Measurements from ENCODE around the gene CRYGB. TPM values are rescaled to one million over a fixed set of nuclear protein-coding genes. Genes with fewer than 3 reads are reported as not detected.
"Not testable (repeated sequence)": the region's sequence is repeated elsewhere in the genome, so short reads cannot be mapped to it uniquely, and the experiment has no call there.

The CRYGB gene
- total and polyA plus RNA-seq, 4 donors: not detected

DNA sequence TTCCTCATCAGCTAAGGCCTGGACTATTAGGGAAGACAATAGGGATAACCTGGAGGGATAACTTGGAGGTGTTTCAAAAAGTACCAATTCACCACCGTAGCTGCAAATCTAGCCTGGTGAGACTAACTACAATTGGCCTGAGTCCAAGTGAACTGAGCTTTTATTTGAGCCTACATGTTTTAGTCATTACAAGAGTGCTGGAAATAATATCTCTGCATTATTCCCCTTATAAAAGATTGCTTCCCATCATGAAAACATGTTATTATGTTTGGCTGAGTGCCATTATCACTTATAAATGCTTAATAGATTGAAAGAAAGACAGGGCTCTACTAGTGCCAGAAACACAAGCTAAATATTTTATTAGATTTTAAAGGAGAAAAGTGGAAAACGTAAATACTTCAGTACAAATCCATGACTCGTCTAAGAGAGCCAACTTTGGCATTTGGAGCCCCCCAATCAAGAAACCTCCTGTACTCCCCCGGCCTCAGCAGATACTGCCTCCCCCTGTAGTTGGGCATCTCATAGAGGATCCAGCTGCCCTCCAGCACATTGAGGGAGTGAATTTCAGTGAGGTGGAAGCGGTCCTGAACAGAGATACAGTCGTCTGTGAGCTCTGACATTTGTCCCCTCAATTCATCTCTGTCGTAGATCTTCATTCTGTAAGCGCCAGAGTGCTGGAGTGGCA is 3.6 kb downstream of the CRYGB start:
- intact Hi-C loops (cut with DNase I): no loop called here
- Histone ChIP-seq H3K27me3 (ENCODE audit: control insufficient read depth in 1 of 2, insufficient read depth in 2 of 2, low read length in 1 of 2) (no peaks in the 10 kb centered on the region), H3K4me3 (ENCODE audit: low read length in 2 of 2) (no peak overlapping the region), H3K4me1 (ENCODE audit: control insufficient read depth in 1 of 2, insufficient read depth in 2 of 2, low read length in 2 of 2) (no peaks in the 10 kb centered on the region), H3K36me3 (ENCODE audit: control insufficient read depth in 1 of 2, insufficient read depth in 2 of 2, low read length in 1 of 2) (no peaks in the 10 kb centered on the region), H3K9me3 (ENCODE audit: control insufficient read depth, low read length) (no peaks in the 10 kb centered on the region), H3K27ac (ENCODE audit: low read depth in 1 of 2, low read length in 2 of 2) (no peak overlapping the region)
- 27 to 36% methylated on average over 8 of the region's 8 CpGs for WGBS, 2 donors
- ATAC-seq (ENCODE audit: low FRiP score) (no peak), DNase-seq (no peak)

DNA sequence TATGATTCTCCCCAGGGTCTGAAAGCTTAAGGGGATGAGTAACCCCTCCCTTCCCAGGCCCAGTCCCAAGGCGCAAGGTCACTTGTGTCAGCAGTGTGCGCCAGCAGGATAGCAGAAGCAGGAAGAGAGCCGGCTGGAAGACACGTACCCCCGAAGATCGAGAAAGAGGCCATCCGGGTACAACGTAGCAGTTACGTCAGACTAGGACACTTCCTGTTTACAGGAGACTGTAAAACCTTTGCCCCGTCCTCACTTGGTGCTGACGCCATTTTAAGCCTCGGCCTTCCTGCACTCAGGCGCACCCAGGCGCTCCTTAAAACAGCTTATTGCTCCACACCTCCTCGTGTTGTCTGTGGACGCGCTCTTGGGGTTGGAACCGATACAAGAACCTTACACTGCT is 6.5 kb downstream of the CRYGB start:
- ATAC-seq (ENCODE audit: low FRiP score): no peak
- intact Hi-C loops (cut with DNase I): no loop called here
- no peak for DNase-seq
- no peak overlapping the region for H3K27ac ChIP-seq (ENCODE audit: low read depth in 1 of 2, low read length in 2 of 2)
- 89 to 91% methylated on average over 18 of the region's 18 CpGs for WGBS, 2 donors
- no peaks in the 10 kb centered on the region for H3K4me1 ChIP-seq (ENCODE audit: control insufficient read depth in 1 of 2, insufficient read depth in 2 of 2, low read length in 2 of 2)
- no peak overlapping the region for H3K4me3 ChIP-seq (ENCODE audit: low read length in 2 of 2)
- no peaks in the 10 kb centered on the region for H3K9me3 ChIP-seq (ENCODE audit: control insufficient read depth, low read length)
- H3K27me3 ChIP-seq (ENCODE audit: control insufficient read depth in 1 of 2, insufficient read depth in 2 of 2, low read length in 1 of 2): no peaks in the 10 kb centered on the region
- no peaks in the 10 kb centered on the region for H3K36me3 ChIP-seq (ENCODE audit: control insufficient read depth in 1 of 2, insufficient read depth in 2 of 2, low read length in 1 of 2)

DNA sequence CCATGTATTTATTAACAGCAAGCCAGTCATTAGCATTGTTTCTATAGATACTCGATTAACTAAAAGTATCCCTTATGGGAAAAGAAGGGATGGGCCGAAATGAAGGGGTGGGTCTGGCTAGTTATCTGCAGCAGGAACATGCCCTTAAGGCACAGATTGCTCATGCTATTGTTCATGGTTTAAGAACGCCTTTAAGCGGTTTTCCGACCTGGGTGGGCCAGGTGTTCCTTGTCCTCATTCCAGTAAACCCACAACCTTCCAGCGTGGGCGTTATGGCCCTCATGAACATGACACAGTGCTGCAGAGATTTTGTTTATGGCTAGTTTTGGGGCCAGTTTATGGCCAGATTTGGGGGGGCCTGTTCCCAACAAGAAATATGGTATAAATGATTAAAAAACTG is 7.6 kb downstream of the CRYGB start:
- H3K27ac ChIP-seq (ENCODE audit: low read depth in 1 of 2, low read length in 2 of 2); intact Hi-C loops (cut with DNase I); H3K9me3 ChIP-seq (ENCODE audit: control insufficient read depth, low read length); H3K27me3 ChIP-seq (ENCODE audit: control insufficient read depth in 1 of 2, insufficient read depth in 2 of 2, low read length in 1 of 2); H3K4me3 ChIP-seq (ENCODE audit: low read length in 2 of 2); ATAC-seq (ENCODE audit: low FRiP score); DNase-seq; H3K36me3 ChIP-seq (ENCODE audit: control insufficient read depth in 1 of 2, insufficient read depth in 2 of 2, low read length in 1 of 2); H3K4me1 ChIP-seq (ENCODE audit: control insufficient read depth in 1 of 2, insufficient read depth in 2 of 2, low read length in 2 of 2): not testable (repeated sequence)
- 98 to 99% methylated on average over 7 of the region's 7 CpGs for WGBS, 2 donors

DNA sequence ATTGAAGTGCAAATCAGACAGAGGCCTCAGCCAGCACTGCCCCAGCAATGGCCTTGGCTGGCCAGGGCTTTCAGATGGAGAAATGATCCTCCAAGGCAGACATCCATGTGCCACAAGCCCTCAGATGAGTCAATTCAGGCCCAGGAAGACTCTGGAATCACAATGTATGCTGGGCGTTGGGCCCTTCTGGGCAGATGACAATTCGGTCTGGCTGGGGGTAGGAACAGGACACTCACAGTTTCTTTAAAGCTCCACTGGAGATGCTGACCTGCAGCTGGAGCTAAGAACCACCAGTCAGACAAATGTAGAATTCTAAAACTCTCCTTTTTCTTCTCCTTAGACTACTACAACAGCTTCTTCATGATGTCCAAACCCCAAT is 9.3 kb downstream of the CRYGB start:
- Histone ChIP-seq H3K4me1 (ENCODE audit: control insufficient read depth in 1 of 2, insufficient read depth in 2 of 2, low read length in 2 of 2) (no peaks in the 10 kb centered on the region), H3K36me3 (ENCODE audit: control insufficient read depth in 1 of 2, insufficient read depth in 2 of 2, low read length in 1 of 2) (no peaks in the 10 kb centered on the region), H3K27me3 (ENCODE audit: control insufficient read depth in 1 of 2, insufficient read depth in 2 of 2, low read length in 1 of 2) (no peaks in the 10 kb centered on the region), H3K27ac (ENCODE audit: low read depth in 1 of 2, low read length in 2 of 2) (no peak overlapping the region), H3K4me3 (ENCODE audit: low read length in 2 of 2) (no peak overlapping the region), H3K9me3 (ENCODE audit: control insufficient read depth, low read length) (no peaks in the 10 kb centered on the region)
- 84 to 91% methylated on average over 2 of the region's 2 CpGs for WGBS, 2 donors
- ATAC-seq (ENCODE audit: low FRiP score): no peak
- DNase-seq: no peak
- intact Hi-C loops (cut with DNase I): no loop called here

DNA sequence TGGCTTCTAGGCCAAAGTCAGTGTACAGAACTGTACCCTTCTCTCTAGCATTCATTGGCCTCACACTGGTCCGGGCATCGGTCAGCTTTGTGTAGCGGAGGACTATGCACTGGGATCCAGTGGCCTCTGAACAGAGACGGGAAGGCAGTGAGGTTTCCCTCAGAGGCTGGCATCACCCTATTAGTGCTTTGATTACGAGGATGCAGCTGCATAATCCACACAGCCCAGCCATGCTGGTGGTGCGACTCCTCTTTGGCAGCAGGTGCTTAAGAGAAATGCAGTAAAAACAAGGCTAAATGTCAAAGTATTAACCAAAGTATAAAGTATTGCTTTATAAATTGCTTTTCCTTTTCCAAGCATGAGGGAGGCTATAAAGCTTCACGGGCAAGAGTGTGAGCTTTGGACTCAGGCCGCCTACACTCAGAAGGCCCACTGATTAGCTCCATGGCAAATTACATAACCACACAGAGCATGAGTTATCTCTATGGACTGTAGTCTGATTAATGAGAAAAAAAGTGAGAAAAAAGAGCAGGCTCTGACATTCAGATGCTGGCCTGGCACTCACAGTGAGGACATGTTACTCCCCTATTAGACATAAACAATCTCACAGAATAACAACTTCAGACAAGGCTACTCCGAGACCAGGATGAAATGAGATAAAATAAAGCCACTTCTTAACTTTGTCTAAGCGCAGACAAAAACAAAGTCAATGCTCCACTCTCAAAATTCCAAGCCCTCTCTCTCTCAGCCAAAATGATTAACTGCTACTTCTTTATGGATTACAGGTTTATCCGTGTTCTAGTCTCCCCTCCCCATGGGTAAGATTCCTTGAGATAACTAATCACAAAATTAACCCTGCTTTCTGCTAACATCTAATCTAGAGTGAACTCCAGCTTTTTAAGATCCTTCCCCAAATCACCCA is 9.9 kb downstream of the CRYGB start:
- H3K4me1 ChIP-seq (ENCODE audit: control insufficient read depth in 1 of 2, insufficient read depth in 2 of 2, low read length in 2 of 2): no peaks in the 10 kb centered on the region
- H3K4me3 ChIP-seq (ENCODE audit: low read length in 2 of 2): no peak overlapping the region
- DNase-seq: no peak
- 71 to 76% methylated on average over 11 of the region's 11 CpGs for WGBS, 2 donors
- H3K27me3 ChIP-seq (ENCODE audit: control insufficient read depth in 1 of 2, insufficient read depth in 2 of 2, low read length in 1 of 2): no peaks in the 10 kb centered on the region
- no peak overlapping the region for H3K27ac ChIP-seq (ENCODE audit: low read depth in 1 of 2, low read length in 2 of 2)
- no peaks in the 10 kb centered on the region for H3K36me3 ChIP-seq (ENCODE audit: control insufficient read depth in 1 of 2, insufficient read depth in 2 of 2, low read length in 1 of 2)
- H3K9me3 ChIP-seq (ENCODE audit: control insufficient read depth, low read length): no peaks in the 10 kb centered on the region
- intact Hi-C loops (cut with DNase I): no loop called here
- peak; percentile 61 for ATAC-seq (ENCODE audit: low FRiP score)

DNA sequence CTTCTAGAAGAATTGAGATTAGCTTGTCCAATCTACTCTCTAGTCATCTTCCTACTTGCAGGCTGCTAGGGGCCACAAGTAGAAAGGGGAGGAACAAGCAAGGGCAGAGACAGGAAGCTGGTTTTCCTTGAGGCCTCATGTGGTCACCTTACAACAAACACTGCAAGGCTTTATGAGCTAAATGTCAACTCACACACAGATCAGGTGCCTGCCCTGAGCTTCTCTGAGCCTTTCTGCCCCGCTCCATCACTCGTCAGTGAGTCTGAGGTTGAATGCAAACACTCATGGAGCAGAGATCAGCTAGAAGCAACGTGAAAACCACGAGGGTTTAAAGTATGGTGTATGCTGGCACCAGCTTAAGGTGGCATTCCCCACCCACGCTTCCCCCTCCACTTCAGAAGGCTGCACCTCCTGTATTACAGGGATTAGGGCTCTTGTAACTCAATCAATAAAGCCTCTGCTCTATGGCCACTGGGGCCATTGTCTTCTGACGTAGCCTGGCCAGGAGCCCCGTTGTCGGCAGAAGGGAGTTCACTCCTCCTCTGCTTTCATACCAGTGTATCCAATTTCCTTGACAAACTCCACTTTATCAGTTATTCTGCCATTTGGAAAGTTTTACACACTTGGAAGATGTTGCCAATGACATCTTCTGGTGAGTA is 10.9 kb downstream of the CRYGB start:
- no peaks in the 10 kb centered on the region for H3K9me3 ChIP-seq (ENCODE audit: control insufficient read depth, low read length)
- no peaks in the 10 kb centered on the region for H3K4me1 ChIP-seq (ENCODE audit: control insufficient read depth in 1 of 2, insufficient read depth in 2 of 2, low read length in 2 of 2)
- intact Hi-C loops (cut with DNase I): no loop called here
- 48 to 52% methylated on average over 8 of the region's 8 CpGs for WGBS, 2 donors
- H3K36me3 ChIP-seq (ENCODE audit: control insufficient read depth in 1 of 2, insufficient read depth in 2 of 2, low read length in 1 of 2): no peaks in the 10 kb centered on the region
- ATAC-seq (ENCODE audit: low FRiP score): no peak
- no peaks in the 10 kb centered on the region for H3K27me3 ChIP-seq (ENCODE audit: control insufficient read depth in 1 of 2, insufficient read depth in 2 of 2, low read length in 1 of 2)
- no peak for DNase-seq
- H3K27ac ChIP-seq (ENCODE audit: low read depth in 1 of 2, low read length in 2 of 2): no peak overlapping the region
- no peak overlapping the region for H3K4me3 ChIP-seq (ENCODE audit: low read length in 2 of 2)

DNA sequence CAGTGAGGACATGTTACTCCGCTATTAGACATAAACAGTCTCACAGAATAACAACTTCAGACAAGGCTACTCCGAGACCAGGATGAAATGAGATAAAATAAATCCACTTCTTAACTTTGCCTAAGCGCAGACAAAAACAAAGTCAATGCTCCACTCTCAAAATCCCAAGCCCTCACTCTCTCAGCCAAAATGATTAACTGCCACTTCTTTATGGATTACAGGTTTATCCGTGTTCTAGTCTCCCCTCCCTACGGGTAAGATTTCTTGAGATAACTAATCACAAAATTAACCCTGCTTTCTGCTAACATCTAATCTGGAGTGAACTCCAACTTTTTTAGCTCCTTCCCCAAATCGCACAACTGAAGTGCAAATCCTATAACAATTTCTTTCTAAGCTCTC is 15.2 kb downstream of the CRYGB start:
- ATAC-seq (ENCODE audit: low FRiP score): no peak
- 40 to 46% methylated on average over 6 of the region's 6 CpGs for WGBS, 2 donors

DNA sequence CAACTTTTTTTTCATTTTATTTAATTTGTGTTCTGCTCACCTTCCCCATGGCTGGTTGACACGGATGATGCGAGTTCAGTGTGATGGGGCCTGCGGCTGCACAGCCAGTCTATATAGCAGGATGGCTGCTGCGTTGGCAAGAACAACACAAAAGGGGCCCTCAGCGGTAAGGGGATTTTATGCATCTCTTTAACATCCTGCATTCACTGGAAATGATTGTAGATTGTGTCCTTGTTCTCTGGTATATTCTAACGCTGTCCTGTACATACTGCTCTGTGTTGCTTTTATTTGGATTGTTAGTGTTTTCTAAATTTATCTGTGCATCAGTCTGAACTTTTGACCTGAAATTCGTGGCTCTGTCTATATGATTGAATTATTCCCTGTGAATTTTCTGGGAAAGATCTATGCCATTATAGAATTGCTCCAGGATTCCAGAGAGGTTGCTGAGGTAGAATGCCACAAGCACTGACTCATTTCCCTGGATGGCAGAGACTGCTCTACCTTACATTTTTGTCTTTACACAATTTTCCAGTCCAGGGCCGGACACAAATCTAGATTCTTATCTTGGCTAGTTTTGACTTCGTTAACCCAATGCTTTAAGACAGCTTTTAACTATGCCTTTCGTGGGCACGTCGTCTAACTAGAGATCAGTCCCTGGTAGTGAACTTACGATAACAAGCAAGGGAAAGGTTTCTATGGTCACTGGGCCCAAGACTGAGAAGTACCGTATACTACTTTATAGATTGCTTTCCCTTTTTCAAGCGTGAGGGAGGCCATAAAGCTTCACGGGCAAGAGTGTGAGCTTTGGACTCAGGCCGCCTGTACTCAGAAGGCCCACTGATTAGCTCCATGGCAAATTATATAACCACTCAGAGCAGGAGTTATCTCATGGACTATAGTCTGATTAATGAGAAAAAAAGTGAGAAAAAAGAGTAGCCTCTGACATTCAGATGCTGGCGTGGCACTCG is 15.9 kb downstream of the CRYGB start, which contains the start of gene CRYGC:
TSS of gene CRYGC (minus strand) at position 85 of the 968 bp plus-strand sequence. CDS start at position 49, 36 bp downstream.
- intact Hi-C loops (cut with DNase I): no loop called here

More for the DNA sequence above, 15.2 kb downstream of the CRYGB start:
- no peaks in the 10 kb centered on the region for H3K36me3 ChIP-seq (ENCODE audit: control insufficient read depth in 1 of 2, insufficient read depth in 2 of 2, low read length in 1 of 2)
- H3K27me3 ChIP-seq (ENCODE audit: control insufficient read depth in 1 of 2, insufficient read depth in 2 of 2, low read length in 1 of 2): peaks cover 0 to 2% of the 10 kb centered on the region in 2 donors
- intact Hi-C loops (cut with DNase I): no loop called here
- H3K27ac ChIP-seq (ENCODE audit: low read depth in 1 of 2, low read length in 2 of 2): no peak overlapping the region
- no peak overlapping the region for H3K4me3 ChIP-seq (ENCODE audit: low read length in 2 of 2)
- no peak for DNase-seq
- no peaks in the 10 kb centered on the region for H3K4me1 ChIP-seq (ENCODE audit: control insufficient read depth in 1 of 2, insufficient read depth in 2 of 2, low read length in 2 of 2)
- no peaks in the 10 kb centered on the region for H3K9me3 ChIP-seq (ENCODE audit: control insufficient read depth, low read length)

More for the DNA sequence above, 15.9 kb downstream of the CRYGB start, which contains the start of gene CRYGC:
- H3K36me3 ChIP-seq (ENCODE audit: control insufficient read depth in 1 of 2, insufficient read depth in 2 of 2, low read length in 1 of 2): no peaks in the 10 kb centered on the region
- no peak for DNase-seq
- no peaks in the 10 kb centered on the region for H3K4me1 ChIP-seq (ENCODE audit: control insufficient read depth in 1 of 2, insufficient read depth in 2 of 2, low read length in 2 of 2)
- peaks cover 0 to 2% of the 10 kb centered on the region in 2 donors for H3K27me3 ChIP-seq (ENCODE audit: control insufficient read depth in 1 of 2, insufficient read depth in 2 of 2, low read length in 1 of 2)
- H3K4me3 ChIP-seq (ENCODE audit: low read length in 2 of 2): no peak within 1 kb of the TSS
- ATAC-seq (ENCODE audit: low FRiP score): no peak
- 56 to 58% methylated on average over 19 of the region's 19 CpGs for WGBS, 2 donors
- no peaks in the 10 kb centered on the region for H3K9me3 ChIP-seq (ENCODE audit: control insufficient read depth, low read length)
- no peak within 1 kb of the TSS for H3K27ac ChIP-seq (ENCODE audit: low read depth in 1 of 2, low read length in 2 of 2)
